Vagina (tissue), 2 donors: ENCODE data around the gene DSCAML1. TPM values are rescaled to one million over a fixed set of nuclear protein-coding genes. Genes with fewer than 3 reads are reported as not detected.

ENCODE experiments used
- DNase-seq, 2 donors: peaks; one replicate each; pipeline ENCODE4 v3.0.0-alpha.2; 2017; ENCODE audit errors: extremely low spot score in 2 of 2
- H3K27ac ChIP-seq: fragments of 200-600 bp; sonication (generic); one replicate; pipeline ENCODE4 v1.5.1; 2019
- H3K27me3 ChIP-seq: fragments of 200-600 bp; sonication (generic); one replicate; pipeline ENCODE4 v1.5.1; 2019
- H3K36me3 ChIP-seq, 2 donors: fragments of 200-600 bp; sonication (generic); one replicate each; pipeline ENCODE4 v1.5.1; 2017 to 2019
- H3K4me1 ChIP-seq: fragments of 200-600 bp; sonication (generic); one replicate; pipeline ENCODE4 v1.5.1; 2019
- H3K4me3 ChIP-seq, 2 donors: fragments of 200-600 bp; sonication (generic); 1 replicate in 1 of 2; 2 replicates in 1 of 2; pipeline ENCODE4 v1.5.1; 2016 to 2019
- H3K9me3 ChIP-seq: fragments of 200-600 bp; sonication (generic); one replicate; pipeline ENCODE4 v1.5.1; 2019
- POLR2A ChIP-seq, 2 donors: fragments of 450-650 bp; IDR thresholded peaks; one replicate each; pipeline ENCODE4 v1.6.1; 2017; ENCODE audit warnings: antibody characterized with exemption in 2 of 2, mild to moderate bottlenecking in 2 of 2, moderate library complexity in 2 of 2
- POLR2AphosphoS5 ChIP-seq, 2 donors: sonication (generic); formaldehyde crosslinking; IDR thresholded peaks; one replicate each; pipeline ENCODE4 v1.9.0; 2017; ENCODE audit warnings: antibody characterized with exemption in 2 of 2, mild to moderate bottlenecking in 2 of 2, low read depth in 1 of 2; ENCODE audit not compliant: insufficient read depth in 1 of 2
- intact Hi-C: fragments of 100-400 bp; cut with DNase I; formaldehyde crosslinking; loops from one replicate; pipeline ENCODE4 v1.15.1; 2023
- total RNA-seq: library from RNA; depleted of rRNA; stranded (reverse); fragments of >200 nt; gene quantifications from one replicate; pipeline ENCODE4 v1.2.3, GENCODE V29; 2016
- TF ChIP-seq, protein P1 (sequence below), 3 experiments: fragments of 450-650 bp in 2 of 3; fragments of 200-600 bp in 1 of 3; sonication (generic) in 1 of 3; IDR thresholded peaks; one replicate each; pipeline ENCODE4 v1.5.1; 2017 to 2019; ENCODE audit warnings: antibody characterized with exemption in 3 of 3, mild to moderate bottlenecking in 2 of 3, moderate library complexity in 2 of 3

Gene DSCAML1
- total RNA-seq, 1 donor from 2014 or later = 0.25 TPM

DNA sequence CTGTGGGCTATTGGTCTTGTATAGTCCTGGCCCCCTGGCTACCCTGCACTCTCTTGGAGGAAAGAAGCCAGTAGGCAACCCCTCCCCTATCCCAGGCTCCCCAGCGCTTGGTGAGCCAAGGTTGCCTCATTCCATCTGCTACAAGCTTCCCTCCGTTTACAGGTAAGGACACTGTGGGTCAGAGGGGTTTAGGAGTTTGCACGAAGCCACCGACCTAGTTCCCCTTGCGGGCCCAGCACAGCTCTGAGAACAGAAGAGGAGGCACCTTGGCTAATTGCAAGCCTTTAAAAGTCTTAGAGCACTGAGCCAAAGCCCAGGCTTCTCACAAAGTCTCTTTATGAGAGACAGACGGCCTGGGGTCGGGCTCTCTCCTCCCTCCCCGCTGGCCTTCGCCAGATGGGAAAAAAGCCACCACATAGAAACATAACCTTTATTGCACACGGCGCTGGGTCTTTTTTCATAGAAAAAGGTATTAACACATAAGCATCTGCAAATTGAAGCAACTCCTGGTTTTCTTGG, 369.6 kb downstream of the DSCAML1 start:
- intact Hi-C loops = loop anchor here (10.0 kb wide), 1 partner anchor 387 kb away; no protein-coding TSS in a partner anchor
- no peak overlapping the region for H3K27ac ChIP-seq
- H3K4me3 ChIP-seq = no peak overlapping the region
- H3K4me1 ChIP-seq = peaks cover 7% of the 10 kb centered on the region
- no peaks in the 10 kb centered on the region for H3K27me3 ChIP-seq
- no peaks in the 10 kb centered on the region for H3K36me3 ChIP-seq
- no peaks in the 10 kb centered on the region for H3K9me3 ChIP-seq
- no peak for TF ChIP-seq POLR2A (IDR thresholded peaks at IDR 0.05)
- no peak for TF ChIP-seq POLR2AphosphoS5 (IDR thresholded peaks at IDR 0.05; ENCODE audit: insufficient read depth in 1 of 2, low read depth in 1 of 2)
- TF ChIP-seq, protein P1, sequence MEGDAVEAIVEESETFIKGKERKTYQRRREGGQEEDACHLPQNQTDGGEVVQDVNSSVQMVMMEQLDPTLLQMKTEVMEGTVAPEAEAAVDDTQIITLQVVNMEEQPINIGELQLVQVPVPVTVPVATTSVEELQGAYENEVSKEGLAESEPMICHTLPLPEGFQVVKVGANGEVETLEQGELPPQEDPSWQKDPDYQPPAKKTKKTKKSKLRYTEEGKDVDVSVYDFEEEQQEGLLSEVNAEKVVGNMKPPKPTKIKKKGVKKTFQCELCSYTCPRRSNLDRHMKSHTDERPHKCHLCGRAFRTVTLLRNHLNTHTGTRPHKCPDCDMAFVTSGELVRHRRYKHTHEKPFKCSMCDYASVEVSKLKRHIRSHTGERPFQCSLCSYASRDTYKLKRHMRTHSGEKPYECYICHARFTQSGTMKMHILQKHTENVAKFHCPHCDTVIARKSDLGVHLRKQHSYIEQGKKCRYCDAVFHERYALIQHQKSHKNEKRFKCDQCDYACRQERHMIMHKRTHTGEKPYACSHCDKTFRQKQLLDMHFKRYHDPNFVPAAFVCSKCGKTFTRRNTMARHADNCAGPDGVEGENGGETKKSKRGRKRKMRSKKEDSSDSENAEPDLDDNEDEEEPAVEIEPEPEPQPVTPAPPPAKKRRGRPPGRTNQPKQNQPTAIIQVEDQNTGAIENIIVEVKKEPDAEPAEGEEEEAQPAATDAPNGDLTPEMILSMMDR (IDR thresholded peaks at IDR 0.05) = no peak
- no peak for DNase-seq

DNA sequence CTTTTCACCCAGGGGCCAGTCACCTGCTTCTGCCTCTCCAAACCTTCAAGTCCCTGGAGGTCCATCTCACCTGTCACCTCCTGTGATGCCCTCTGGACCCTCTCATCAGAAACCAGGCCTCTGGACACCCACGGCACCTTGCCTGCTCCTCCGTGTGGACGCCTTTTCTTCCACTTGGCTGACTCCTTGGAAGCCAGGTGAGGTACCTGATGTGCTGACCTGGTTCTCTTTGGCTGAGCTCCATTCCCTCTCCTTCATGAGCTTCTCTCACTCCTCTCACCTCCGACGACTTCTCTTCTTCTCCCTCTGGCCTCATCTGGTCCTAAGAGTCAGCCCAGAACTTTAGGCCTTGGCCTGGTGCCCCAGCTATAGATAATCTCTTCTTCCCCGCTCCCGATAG, 370.1 kb downstream of the DSCAML1 start:
- TF ChIP-seq POLR2AphosphoS5 (IDR thresholded peaks at IDR 0.05; ENCODE audit: insufficient read depth in 1 of 2, low read depth in 1 of 2) (no peak), POLR2A (IDR thresholded peaks at IDR 0.05) (no peak)
- TF ChIP-seq, protein P1 (IDR thresholded peaks at IDR 0.05) = no peak
- H3K9me3 ChIP-seq = no peaks in the 10 kb centered on the region
- DNase-seq = no peak

DNA sequence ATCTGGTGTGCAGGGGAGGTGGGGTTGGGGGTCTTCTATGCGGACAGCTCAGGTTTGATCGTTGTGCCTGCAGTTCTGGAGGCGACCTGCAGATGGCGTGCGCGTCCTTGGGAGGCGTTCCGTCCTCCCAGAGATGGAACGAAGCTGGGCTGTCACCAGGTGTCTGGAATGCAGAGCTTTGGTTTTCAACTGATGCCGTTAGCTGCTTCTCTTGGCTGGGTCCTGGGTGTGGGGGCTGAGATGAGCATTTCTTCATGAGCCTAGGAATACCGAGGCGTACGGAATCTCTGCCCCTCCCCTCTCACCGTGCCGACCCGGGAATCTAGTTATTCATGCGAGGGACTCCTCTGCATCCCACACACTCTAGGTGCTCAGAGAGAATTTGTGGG, 370.7 kb downstream of the DSCAML1 start:
- Histone ChIP-seq H3K27me3 (no peaks in the 10 kb centered on the region), H3K9me3 (no peaks in the 10 kb centered on the region), H3K36me3 (no peaks in the 10 kb centered on the region), H3K4me1 (peaks cover 7% of the 10 kb centered on the region), H3K27ac (no peak overlapping the region), H3K4me3 (no peak overlapping the region)
- TF ChIP-seq POLR2AphosphoS5 (IDR thresholded peaks at IDR 0.05; ENCODE audit: insufficient read depth in 1 of 2, low read depth in 1 of 2) = no peak
- TF ChIP-seq, protein P1 (IDR thresholded peaks at IDR 0.05) = peak; percentile 73 to 90 (median 84)
- intact Hi-C loops = loop anchor here (10.0 kb wide), 1 partner anchor 389 kb away; no protein-coding TSS in a partner anchor
- DNase-seq = no peak

More for the DNA sequence above, 370.1 kb downstream of the DSCAML1 start:
- Histone ChIP-seq H3K27ac (no peak overlapping the region), H3K36me3 (no peaks in the 10 kb centered on the region), H3K4me1 (peaks cover 7% of the 10 kb centered on the region), H3K27me3 (no peaks in the 10 kb centered on the region), H3K4me3 (no peak overlapping the region)
- intact Hi-C loops = loop anchor here (10.0 kb wide), 1 partner anchor 388 kb away; no protein-coding TSS in a partner anchor

DNA sequence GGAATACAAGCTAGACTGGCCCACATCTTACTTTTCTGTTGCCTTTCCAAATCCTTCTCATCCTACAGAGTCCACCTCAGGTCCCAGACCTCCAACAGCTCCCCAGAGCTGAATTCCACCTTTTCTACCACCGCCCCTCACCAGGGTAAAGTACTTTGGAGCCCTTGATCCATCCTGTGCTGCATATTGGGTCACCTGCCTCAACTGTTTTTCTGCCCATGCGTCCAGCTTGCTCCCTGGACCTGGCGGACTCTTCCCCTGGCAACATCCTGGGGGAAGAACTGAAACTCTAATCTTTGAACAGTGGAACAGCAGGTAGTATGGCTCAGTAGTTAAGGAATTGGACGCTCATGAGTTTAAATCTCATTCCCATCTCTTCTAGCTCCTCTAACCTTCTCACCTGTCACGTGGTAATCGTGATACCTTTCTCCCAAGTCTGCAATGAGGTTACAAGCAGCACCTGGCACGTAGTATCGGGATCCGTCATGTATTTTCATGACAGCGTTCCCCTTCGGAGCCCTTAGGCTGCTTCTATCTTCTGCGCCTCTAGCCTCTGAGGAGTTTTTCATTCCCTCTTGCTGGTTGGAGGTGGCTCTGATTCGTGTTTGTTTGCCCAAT, 371.2 kb downstream of the DSCAML1 start:
- no peak for DNase-seq
- Histone ChIP-seq H3K4me3 (no peak overlapping the region), H3K4me1 (peaks cover 7% of the 10 kb centered on the region), H3K27me3 (no peaks in the 10 kb centered on the region), H3K9me3 (no peaks in the 10 kb centered on the region), H3K27ac (no peak overlapping the region), H3K36me3 (no peaks in the 10 kb centered on the region)
- intact Hi-C loops = loop anchor here (10.0 kb wide), 1 partner anchor 389 kb away; no protein-coding TSS in a partner anchor
- TF ChIP-seq, protein P1 (IDR thresholded peaks at IDR 0.05) = no peak
- TF ChIP-seq POLR2AphosphoS5 (IDR thresholded peaks at IDR 0.05; ENCODE audit: insufficient read depth in 1 of 2, low read depth in 1 of 2) (no peak), POLR2A (IDR thresholded peaks at IDR 0.05) (no peak)

DNA sequence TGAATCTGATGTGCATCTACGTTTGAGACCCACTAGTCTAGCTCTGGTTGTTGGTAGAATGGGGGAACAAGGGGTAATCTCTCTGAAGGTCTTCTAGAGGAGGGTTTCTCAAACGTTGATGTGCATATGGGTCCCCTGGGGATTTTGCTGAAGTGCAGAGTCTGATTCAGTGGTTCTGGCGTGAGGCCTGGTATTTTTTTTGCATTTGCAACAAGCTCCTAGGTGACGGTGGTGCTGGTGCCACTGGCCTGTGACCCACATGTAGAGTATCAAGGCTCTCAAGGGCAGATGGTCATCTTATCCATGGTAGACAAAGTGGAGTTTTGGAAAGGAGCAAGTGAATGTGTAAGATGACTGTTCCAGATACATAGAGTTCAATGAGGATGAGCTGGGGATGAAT, 372.2 kb downstream of the DSCAML1 start:
- no peaks in the 10 kb centered on the region for H3K36me3 ChIP-seq
- no peak for DNase-seq
- no peaks in the 10 kb centered on the region for H3K27me3 ChIP-seq
- intact Hi-C loops = loop anchor here (10.0 kb wide), 1 partner anchor 390 kb away; no protein-coding TSS in a partner anchor
- TF ChIP-seq POLR2AphosphoS5 (IDR thresholded peaks at IDR 0.05; ENCODE audit: insufficient read depth in 1 of 2, low read depth in 1 of 2) (no peak), POLR2A (IDR thresholded peaks at IDR 0.05) (no peak)
- TF ChIP-seq, protein P1 (IDR thresholded peaks at IDR 0.05) = no peak
- H3K4me1 ChIP-seq = peaks cover 7% of the 10 kb centered on the region
- H3K27ac ChIP-seq = no peak overlapping the region
- H3K4me3 ChIP-seq = no peak overlapping the region
- no peaks in the 10 kb centered on the region for H3K9me3 ChIP-seq
